ENCODE measurements around the gene BCAR3.
"Not testable (repeated sequence)": the region's sequence is repeated elsewhere in the genome, so short reads cannot be mapped to it uniquely, and the experiment has no call there.

The BCAR3 gene

DNA sequence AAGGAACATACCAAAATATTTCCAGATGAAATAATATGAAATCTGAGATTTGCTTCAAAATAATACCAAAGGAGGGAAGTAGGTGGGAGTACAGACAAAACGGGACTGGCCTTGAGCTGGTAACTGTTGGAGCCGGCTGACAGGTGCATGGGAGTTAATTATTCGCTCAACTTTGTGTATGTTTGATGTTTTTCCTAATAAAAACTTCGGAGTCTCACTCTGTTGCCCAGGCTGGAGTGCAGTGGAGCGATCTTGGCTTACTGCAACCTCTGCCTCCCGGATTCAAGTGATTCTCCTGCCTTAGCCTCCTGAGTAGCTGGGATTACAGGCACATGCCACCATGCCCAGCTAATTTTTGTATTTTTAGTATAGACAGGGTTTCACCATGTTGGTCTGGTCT is 7.6 kb downstream of the BCAR3 start:
- DNase-seq; in situ Hi-C loops (cut with HindIII; ENCODE audit: low pct_ligation_motif_present, low pct_unique_long_range_greater_than_20kb, low sequenced_read_pairs): not testable (repeated sequence)

DNA sequence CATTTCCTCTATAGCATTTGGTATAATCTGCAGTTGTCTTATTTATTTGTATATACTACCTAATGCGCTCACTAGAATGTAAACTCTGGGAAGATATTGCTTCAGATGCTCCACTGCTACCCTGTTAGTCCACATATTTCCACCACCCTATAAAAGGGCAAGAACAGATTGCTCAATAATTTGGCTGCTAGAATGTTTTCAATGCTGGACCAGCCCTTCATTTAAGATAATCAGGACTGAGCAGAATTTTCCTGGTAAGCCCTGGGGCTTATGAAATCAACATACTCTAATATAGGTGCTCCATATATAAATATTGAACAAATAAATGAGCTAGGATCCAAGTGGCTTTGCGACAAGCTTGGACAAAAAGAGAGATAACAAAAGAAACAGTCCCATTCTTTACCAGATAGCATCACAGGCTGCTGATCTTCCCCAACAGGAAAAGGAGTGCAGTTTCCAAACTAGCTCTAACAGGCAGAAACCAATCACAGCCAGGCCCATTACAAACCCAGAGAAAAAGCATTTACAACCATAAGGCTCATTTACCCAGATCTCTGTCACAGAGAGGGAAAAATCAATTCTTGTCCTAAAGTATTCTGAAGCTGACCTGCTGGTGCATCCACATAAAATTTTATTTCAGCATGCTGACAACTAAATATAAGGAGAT is 8.3 kb downstream of the BCAR3 start:
- in situ Hi-C loops (cut with HindIII; ENCODE audit: low pct_ligation_motif_present, low pct_unique_long_range_greater_than_20kb, low sequenced_read_pairs), result no loop called here
- DNase-seq, result no peak

- DNase-seq, result no peak
- in situ Hi-C loops (cut with HindIII; ENCODE audit: low pct_ligation_motif_present, low pct_unique_long_range_greater_than_20kb, low sequenced_read_pairs), result no loop called here
Observed at GRCh38 chr1:93672477-93673162, 9.0 kb downstream of the BCAR3 start.

GRCh38 chr1:93672069-93672468 is 9.6 kb downstream of the BCAR3 start:
- in situ Hi-C loops (cut with HindIII; ENCODE audit: low pct_ligation_motif_present, low pct_unique_long_range_greater_than_20kb, low sequenced_read_pairs), result no loop called here
- DNase-seq, result peak; percentile 52

- in situ Hi-C loops (cut with HindIII; ENCODE audit: low pct_ligation_motif_present, low pct_unique_long_range_greater_than_20kb, low sequenced_read_pairs), result no loop called here
- DNase-seq, result no peak
Observed at GRCh38 chr1:93671099-93671621, 10.5 kb downstream of the BCAR3 start.

DNA sequence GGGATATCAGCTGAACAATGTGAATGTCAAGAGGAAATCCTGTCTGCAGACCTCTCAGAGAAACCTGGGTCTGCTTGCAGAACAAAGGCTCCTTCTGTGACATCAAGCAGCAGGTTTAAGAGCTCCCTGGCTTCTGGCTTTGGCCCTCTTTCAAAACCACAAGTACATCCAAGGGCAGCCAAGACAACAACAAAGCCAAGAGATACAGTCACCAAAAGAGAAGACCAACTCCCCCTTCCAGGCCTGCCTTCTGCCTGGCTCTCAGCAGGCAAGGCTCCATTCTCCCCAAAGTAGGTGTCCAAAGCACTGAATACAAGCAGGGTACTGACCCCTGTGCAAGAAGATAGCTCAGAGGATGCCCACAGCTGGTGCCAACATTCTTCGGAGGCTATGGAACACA is 11.5 kb downstream of the BCAR3 start:
- in situ Hi-C loops (cut with HindIII; ENCODE audit: low pct_ligation_motif_present, low pct_unique_long_range_greater_than_20kb, low sequenced_read_pairs), result no loop called here
- peak; percentile 77 for DNase-seq

GRCh38 chr1:93669369-93669768 is 12.3 kb downstream of the BCAR3 start:
- DNase-seq, result no peak

GRCh38 chr1:93668951-93669350 is 12.7 kb downstream of the BCAR3 start:
- in situ Hi-C loops (cut with HindIII; ENCODE audit: low pct_ligation_motif_present, low pct_unique_long_range_greater_than_20kb, low sequenced_read_pairs), result no loop called here
- DNase-seq, result no peak

More at GRCh38 chr1:93669369-93669768, 12.3 kb downstream of the BCAR3 start:
- in situ Hi-C loops (cut with HindIII; ENCODE audit: low pct_ligation_motif_present, low pct_unique_long_range_greater_than_20kb, low sequenced_read_pairs), result no loop called here

DNA sequence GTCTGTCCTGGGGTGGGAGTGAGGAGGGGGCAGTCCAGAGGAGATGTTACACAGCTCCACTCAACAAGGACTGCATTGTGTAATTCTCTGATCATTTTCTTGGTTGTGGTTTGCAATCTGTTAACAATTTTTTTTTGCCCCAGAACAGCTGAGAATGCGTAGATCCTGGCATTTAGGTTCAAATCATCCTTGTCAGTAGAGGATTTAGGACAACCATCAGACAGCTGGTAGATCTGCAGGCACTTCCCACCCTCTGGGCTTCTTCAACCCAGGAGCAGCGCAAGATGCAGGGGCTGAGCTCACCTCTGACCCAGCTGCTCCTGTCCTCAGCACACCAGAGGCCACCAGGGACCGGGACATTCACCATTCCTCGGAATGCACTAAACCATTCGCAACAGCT is 13.5 kb downstream of the BCAR3 start:
- in situ Hi-C loops (cut with HindIII; ENCODE audit: low pct_ligation_motif_present, low pct_unique_long_range_greater_than_20kb, low sequenced_read_pairs), result no loop called here
- no peak for DNase-seq

DNA sequence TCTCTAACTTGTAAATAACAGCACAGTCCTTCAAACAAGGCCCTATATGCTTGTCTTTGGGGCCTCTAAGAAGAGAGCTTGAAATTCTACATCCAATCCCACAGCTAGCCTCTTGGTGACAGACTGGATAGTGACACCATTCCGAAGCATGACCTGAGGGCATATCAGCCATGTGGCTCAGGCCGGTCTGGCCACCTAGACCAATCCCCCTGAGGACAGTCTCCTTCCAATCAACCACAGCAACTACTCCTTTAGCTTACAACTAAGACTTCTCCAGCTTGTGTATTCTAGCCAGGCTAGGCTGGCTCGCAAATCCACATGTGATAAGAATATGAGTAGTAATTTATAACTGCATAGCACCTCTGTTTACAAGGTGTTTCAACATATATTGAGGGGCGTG is 14.0 kb downstream of the BCAR3 start:
- DNase-seq, result no peak
- in situ Hi-C loops (cut with HindIII; ENCODE audit: low pct_ligation_motif_present, low pct_unique_long_range_greater_than_20kb, low sequenced_read_pairs), result no loop called here

DNA sequence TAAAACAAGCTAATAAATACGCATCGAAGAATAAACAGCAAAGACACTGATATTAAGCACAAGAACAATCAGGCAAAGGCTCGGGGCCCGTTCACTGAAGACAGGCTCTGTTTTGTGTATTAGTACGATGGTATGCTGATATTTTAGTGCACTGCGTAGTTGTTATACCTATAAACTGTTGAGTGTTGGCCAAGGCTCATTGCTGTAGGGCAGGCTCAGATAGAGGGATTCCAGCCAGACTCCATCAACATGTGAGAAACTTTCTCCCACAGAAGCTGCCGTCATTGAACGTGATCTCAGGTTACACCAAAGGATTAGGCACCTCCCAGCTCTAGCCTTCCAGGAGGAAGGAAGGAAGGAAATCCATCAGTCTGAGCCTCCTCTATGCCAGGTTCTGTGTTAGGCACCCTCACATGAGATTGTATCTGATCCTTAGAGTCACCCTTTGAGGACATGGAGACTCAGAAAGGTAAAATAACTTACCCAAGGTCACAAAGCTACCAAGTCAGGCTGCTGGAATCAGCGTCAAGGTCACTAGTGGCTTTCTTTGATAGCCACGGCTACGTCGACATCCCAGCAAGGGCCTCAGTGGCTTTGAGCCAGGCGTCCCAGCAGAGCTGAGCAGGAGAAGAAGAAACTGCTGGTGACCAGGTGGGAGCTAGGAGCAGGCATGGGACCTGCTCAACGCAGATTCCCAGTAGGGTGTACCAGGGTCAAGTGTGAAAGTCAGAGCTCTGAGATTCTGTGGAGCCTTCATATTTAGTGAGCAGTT is 14.8 kb downstream of the BCAR3 start:
- in situ Hi-C loops (cut with HindIII; ENCODE audit: low pct_ligation_motif_present, low pct_unique_long_range_greater_than_20kb, low sequenced_read_pairs), result no loop called here
- no peak for DNase-seq

- in situ Hi-C loops (cut with HindIII; ENCODE audit: low pct_ligation_motif_present, low pct_unique_long_range_greater_than_20kb, low sequenced_read_pairs), result no loop called here
Observed at GRCh38 chr1:93665015-93665414, 16.6 kb downstream of the BCAR3 start.

GRCh38 chr1:93663208-93663614 is 18.4 kb downstream of the BCAR3 start:
- no peak for DNase-seq
- in situ Hi-C loops (cut with HindIII; ENCODE audit: low pct_ligation_motif_present, low pct_unique_long_range_greater_than_20kb, low sequenced_read_pairs), result no loop called here

More at GRCh38 chr1:93665015-93665414, 16.6 kb downstream of the BCAR3 start:
- DNase-seq, result no peak

DNA sequence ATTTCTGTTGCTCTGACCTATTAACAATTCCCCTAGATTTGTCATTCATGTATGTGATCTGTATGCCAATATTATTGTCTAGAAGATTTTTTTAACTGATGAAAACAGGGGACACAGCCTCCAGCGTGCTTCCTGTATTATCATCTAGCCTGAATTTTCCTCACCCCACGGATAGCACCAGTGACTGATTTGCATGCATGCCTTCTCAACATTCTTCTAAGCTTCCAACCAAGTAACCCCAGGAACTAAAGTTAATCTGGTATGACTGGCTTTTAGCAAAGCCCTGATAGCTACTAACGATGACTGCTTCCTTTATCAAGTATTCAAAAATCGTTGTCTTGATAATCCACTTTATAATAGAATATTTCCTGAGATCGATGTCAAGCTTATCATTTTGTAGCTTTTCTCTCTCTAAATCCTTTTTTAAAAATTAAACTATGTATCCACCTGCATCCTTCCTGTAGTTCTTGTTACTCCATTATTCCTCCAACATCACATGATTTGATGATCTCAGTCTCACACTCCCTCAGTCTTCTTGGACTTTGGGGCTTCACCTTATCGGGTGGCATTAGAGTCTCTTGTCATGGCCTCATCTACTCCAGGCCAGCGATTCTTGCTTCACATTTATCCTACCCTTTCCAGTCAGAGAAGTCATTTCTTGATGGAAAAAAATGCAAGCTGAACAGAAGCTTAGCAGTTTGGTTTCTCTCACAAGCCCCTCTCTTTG is 19.0 kb downstream of the BCAR3 start:
- DNase-seq, result peak; percentile 59
- in situ Hi-C loops (cut with HindIII; ENCODE audit: low pct_ligation_motif_present, low pct_unique_long_range_greater_than_20kb, low sequenced_read_pairs), result no loop called here

DNA sequence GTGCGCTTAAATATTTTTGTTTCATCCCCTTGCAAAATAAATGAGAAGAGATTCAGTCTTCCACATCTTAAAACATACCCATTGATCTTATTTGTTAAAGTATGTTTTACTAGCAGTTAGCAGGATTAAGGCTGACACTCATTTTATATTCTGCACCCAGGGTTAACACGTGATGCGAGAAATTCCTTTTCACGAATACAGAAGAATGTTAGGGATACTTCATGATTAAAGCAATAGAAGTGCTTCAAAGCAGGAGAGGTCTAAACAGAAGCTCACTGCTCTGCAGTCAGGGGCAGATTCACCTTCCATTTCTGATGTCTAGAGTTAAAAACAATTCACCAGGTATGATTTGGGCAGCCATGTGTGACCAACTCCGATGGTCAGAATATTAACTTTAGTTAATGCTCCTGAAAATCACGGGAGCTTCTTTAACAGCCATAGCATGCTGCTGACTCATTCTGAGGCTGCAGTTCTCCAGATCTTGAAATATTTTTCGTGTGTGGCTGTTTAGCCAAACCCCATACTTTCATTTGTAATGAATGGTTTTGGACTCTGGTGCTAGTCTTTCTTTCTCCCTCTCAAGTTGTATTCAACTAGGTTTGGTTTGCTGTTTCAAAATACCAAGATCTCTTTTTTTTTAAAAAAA is 19.7 kb downstream of the BCAR3 start:
- peak; percentile 83 for DNase-seq

GRCh38 chr1:93661341-93661740 is 20.3 kb downstream of the BCAR3 start:
- in situ Hi-C loops (cut with HindIII; ENCODE audit: low pct_ligation_motif_present, low pct_unique_long_range_greater_than_20kb, low sequenced_read_pairs); DNase-seq: not testable (repeated sequence)

More for the DNA sequence above, 19.7 kb downstream of the BCAR3 start:
- in situ Hi-C loops (cut with HindIII; ENCODE audit: low pct_ligation_motif_present, low pct_unique_long_range_greater_than_20kb, low sequenced_read_pairs), result no loop called here

GRCh38 chr1:93659822-93660503 is 21.7 kb downstream of the BCAR3 start:
- DNase-seq, result no peak
- in situ Hi-C loops (cut with HindIII; ENCODE audit: low pct_ligation_motif_present, low pct_unique_long_range_greater_than_20kb, low sequenced_read_pairs), result no loop called here

GRCh38 chr1:93658188-93658587 is 23.4 kb downstream of the BCAR3 start:
- no peak for DNase-seq
- in situ Hi-C loops (cut with HindIII; ENCODE audit: low pct_ligation_motif_present, low pct_unique_long_range_greater_than_20kb, low sequenced_read_pairs), result no loop called here

Measured in ACHN (cell line).